HG03159 (cell line): ENCODE measurements around the gene FAM168A.
A peak's percentile ranks its signal among the peaks of the same experiment; 100 is the strongest.

Source experiments
- ATAC-seq: cut with Tn5 transposase; IDR thresholded peaks from one replicate; pipeline ENCODE4 v1.9.1; 2021; ENCODE audit warnings: mild to moderate bottlenecking, moderate library complexity; ENCODE audit not compliant: unreplicated experiment

FAM168A gene

DNA sequence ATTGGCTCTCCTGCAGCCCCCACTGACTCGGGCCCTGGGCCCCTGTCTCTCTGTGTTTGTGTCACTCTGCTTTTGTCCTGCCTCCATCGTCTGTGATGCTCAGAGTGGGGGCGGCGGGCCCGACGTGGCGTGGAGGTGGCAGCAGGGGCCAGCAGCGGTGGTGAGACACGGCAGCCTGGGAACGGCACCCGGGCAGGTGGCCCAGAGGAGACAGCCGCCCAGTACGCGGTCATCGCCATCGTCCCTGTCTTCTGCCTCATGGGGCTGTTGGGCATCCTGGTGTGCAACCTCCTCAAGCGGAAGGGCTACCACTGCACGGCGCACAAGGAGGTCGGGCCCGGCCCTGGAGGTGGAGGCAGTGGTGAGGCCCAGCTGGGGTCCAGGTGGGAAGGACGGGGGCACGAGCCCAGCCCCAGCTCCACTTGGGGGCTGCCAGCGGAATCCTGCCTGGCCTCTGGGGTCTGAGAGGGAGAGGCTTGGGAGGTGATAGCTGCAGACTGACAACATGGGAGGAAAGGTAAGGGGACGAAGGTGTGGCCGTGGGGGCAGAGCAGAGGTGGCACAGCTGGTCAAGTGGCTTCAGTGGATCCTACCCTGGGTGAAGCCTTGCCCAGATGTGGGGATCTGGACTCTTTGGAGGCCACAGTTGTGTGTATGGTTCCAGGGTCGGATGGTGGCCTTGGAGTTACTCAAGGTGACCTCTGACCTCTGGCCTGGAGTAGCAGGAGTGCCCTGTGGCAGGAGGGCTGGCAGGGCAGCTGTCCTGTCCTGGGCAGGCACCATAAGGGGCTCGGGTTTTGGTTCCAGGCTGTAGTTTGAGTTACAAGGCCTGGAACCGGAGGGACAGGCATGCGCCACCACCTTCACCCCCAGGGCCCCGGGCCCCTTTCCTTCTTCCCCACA is 205.6 kb downstream of the FAM168A start:
- ATAC-seq: no peak

DNA sequence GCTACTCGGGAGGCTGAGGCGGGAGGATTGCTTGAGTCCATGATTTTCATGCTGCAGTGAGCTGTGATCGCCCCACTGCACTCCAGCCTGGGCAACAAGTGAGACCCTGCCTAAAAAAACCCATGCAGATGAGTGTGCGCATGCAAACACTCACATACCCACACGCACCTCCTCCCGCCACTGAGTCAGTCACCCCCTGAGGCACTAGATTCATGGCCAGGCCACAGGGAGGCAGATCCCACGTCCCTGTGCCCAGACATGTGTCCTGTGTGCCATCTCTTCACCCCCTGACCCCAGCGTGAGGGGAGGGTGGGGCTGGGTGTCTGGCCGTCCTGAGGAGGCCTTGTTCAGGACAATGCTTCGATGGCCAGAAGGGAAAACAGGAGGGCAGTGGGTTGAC is 206.2 kb downstream of the FAM168A start:
- ATAC-seq: no peak

DNA sequence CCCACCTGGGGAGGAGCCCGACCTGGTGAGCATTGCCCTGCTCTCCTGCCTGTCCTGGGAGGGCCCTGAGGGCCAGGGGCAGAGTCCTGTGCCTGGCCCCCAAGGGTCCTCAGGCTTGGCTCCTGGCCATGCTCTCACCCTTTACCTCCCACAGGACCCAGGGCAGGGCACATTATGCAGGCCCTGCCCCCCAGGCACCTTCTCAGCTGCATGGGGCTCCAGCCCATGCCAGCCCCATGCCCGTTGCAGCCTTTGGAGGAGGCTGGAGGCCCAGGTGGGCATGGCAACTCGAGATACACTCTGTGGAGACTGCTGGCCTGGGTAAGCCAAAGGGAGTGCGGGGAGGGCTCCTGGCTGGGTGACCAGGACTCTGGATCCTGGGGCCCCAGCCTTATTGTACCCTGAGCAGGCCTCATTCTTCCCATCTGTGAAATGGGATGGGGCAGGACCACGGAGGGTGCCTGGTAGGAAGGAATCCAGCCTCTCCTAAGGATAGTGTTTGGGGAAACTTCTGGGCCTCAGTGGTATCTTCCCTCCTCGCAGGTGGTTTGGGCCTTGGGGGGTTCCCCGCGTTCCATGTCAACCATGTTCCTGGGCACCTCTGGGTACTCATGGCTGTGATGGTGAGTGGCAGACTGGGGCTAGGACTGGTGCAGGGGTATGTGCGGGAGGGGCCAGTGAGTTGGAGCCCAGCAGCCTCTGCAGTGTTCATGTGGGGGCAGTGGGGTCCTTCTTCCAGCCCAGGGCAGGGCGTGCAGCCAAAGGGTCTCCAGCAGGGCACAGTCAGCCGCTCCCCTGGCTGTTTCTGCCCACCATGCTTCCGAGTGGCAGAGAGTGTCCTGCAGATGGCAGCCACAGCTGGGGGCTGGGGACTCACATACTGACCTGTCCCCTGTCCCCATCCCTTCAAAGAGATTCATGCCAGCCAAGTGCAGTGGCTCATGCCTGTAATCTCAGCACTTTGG is 207.0 kb downstream of the FAM168A start:
- no peak for ATAC-seq

DNA sequence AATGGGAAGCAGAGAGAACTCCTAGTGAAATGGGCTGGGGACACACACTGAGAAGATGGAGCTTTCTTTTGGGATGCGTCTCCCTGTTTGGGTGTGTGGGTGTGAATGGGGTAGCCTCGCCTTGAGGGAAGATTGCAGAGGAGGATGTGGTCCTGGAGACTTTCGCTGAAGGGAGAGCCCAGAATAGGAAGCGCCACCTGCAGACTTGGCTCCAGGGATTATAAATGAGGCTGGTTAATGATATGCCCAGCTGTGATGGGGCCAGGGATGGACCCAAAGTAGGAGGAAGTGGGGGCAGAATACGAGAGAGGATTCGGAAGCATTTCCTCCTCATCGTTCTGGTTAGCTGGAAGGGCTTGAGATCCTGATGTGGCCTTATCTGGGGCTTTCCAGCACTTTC is 208.0 kb downstream of the FAM168A start:
- no peak for ATAC-seq

DNA sequence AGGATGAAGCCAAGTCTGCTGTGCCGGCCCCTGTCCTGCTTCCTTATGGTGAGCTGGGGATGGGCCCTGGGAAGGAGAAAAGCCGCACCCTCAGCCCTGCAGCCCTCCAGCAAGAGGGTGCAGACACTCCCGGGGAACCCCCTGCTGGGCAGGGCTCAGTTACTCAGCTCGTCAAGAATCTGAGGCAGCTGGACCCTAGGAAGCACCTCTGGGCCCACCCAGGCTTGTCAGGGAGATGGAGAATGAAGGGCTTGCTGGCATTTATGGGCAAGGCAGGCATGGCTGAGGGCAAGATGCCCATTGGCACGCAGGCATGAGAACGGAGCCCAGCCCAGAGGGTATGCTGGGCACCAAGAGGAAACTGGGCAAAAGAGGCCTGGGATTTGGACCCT is 208.8 kb downstream of the FAM168A start:
- ATAC-seq: no peak

DNA sequence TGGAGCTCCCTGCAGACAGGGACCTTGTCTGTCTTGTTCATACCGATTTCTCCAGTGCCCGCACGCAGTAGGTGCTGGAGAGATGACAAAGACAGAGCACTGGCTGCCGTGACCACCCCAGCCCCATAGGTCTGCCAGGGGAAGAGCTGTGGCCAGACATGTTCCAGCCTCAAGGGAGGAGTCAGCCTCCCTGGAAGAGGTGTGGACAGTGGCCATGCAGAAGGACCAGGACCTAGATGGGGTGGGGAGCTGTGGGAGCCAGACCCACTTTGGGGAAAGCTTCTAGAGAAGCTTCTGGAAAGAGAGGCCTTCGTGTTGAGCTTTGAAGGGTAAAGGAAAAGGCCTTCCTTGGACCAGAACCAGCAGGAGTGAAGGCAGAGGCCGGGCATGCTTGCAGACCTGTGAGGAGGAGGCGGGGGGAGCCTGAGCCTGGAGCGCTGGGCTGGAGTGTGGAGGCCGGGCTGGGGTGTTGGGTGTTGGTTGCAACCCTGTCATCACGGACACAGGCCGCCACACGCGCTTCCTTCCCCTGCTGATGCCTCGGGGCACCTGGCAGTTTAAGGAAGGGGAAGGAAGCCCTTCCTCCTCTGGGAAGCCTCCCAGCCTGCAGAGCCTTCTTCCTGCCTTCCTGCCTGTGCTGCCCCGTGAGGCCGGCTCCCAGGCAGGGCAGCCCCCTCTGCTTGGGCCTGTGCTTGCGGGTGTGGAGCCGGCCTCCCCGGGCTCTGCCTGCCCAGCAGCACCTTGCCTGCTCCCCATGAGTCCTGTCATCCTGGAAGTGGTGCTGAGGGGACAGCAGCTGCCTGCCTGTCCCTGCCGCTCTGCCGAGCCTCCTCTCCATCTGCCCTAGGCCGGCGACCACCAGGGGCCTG is 209.4 kb downstream of the FAM168A start:
- no peak for ATAC-seq

DNA sequence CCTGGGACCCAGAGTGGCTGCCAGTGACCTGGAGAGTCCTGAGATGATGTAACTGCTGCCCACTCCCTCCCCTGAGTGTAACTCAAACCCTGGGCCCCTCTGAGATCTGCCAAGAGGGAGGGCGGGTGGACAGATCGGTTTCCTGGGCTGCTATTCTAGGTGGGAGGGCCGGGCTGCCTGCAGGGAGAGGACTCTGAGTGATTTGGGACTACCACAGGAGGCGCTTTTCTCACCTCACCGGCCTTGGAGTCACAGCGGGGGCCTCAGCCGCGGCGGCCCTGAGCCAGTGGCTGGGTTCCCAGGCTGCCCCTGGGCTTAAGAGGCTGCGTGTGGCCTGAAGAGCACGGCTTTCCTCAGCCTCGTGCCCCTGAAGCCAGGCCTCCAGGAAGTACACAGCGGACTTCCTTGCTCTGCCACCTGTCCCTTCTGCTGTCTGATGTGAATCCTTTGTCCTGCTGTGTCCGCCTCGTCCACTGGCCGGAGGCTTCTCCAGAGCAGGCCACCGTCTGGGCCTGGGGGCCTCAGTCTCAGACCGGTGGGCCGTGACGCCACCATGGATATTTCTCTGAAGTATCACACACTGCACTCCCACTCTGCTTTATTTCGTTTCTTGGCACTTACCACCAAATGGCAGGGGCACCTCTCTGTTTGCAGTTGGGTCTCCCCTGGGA is 210.2 kb downstream of the FAM168A start:
- no peak for ATAC-seq

DNA sequence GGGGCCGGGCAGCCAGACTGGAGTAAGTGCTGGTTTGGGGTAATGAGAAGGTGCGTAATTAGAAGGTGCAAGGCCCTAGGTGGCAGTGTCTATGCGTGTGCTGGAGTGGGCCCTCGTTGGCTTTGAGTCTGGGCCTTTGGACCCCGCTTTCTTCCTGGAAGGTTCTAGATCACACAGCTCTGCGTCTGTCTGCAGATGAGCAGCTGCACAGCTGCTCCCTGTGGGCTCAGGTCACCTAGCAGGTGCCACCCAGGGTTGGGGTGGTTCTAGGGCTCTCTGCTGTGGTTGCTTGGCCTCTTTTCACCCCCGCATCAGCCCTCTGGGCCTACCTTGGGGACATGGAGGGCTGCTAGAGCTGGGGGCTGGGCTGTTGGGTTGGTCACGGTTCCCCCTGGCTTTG is 211.4 kb downstream of the FAM168A start:
- ATAC-seq: no peak

DNA sequence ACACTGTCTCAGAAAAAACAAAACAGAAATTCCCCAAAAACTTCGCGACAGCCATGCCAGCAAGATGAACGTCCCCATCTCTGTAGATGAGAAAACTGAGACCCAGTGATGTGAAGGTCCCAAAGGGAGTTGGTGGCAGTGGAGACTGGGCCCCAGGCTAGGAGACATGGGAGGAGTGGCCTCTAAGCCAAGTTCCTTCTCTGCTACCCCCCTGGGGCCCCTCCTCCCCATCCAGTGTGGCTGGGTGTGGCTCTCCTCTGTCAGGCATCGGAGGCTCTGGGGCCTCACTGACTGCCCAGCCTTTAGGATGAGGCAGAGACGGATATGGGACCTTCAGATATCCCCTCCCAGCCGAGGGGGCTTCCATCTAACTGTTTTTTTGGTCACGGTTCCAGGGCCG is 211.9 kb downstream of the FAM168A start:
- ATAC-seq: no peak

DNA sequence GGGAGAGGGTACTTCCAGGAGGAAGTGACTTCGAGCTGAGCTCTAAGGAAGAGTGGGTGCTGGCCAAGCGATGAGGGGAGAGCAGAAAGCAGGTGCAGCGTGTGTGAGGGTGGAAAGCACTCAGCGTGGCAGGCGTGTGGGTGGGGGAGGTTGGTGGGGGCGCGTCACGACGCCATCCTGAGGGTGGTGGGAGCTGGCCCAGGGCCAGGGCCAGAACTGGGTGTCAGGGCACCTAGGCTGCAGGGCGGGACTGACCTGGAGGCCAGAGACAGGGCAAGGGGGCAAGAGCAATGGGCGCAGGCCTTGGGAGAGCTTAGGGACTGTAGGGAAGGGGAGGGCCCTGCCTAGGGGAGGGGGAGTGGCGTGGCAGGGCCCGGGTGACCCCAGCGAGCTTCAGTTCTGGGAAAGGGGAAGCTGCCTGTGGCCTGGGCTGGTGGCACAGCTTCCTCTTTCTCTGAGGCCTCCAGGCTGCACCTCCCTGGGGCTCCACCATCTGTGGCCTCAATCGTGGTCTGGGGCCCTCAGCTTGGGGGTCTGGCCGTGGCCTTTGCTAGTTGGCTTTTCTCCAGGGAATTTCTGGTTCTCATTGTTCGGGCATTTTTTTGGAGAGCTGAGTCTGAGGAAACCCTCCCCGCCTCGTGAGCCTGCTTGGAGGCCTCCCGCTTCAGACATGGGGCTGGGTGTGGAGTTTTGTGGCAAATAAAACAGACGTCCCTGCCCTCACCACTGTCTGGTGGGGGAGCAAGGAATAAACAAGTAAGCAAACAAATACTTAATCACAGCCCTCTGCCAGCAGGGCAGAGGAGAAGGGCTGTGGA is 212.8 kb downstream of the FAM168A start:
- ATAC-seq: peak; percentile 47

DNA sequence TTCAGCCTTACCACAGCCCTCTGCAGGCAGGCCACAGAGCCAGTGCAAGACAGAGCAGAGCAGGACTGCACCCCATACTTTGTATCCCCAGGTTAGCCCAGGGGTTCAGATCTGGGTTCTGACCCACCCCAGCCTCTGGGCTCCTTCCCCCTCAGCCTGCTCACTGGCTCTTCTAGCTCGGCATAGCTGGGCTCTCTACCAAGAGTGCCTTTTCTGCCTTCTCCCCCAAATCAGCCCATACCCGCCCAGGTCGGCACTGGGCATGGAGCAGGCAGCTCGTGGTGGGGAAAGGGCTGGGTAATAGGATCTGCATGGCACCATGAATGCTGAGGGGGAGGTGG is 213.4 kb downstream of the FAM168A start:
- ATAC-seq: no peak

DNA sequence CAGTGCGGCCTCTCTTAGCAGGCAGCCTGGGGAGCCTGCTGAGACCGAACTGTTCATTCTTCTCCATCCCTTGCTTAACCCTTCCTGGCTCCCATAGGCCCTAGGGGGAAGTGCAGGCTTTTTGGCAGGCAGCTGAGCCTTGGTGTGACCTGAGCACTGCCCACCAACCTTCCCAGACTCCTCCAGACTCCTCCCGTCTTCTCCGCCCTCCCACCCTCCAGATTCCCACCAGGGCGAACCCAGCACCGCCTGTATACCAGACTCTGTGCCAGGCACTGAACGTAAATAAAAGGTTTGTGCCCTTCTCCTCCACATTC is 213.8 kb downstream of the FAM168A start:
- no peak for ATAC-seq

DNA sequence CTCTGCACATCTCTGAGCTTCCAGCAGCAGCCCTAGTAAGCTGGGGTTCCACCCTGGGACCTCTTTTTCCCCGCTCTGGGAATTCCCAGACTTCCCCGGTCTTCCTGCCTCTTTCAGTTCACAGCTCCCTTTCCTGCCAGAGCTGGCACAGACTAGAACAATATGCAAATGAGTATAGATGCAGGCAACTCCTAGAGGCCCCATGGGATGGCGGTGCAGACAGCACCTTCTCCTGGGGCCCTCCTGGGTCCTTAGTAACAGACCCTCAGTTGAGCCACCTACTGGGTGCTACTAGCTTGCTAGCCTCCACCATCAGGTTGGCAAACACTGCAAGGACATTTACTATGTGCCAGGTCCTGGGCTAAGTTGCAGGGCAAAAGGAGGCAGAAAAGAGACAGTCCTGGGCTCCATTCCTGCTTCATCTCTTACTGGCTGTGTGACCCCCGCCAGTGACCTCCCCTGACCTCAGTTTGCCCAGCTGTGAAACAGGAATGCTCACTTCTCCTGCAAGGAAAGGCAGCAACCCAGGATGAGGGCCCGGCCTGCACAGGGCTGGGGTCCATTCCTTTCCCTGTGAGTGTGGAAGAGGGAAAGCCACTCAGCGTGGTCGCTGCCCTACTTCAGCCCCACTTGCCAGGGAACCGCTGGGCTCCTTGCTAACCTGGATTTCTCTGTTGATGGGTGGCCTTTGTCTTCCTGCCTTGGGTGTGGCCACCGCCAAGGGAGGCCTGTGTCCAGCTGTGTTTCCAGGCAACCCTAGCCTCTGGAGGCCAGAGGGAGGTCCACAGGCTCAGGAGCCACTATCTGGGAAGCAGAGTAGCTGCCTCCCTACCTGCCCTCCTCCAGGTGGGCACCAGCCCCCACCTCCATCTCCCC is 214.4 kb downstream of the FAM168A start:
- no peak for ATAC-seq

DNA sequence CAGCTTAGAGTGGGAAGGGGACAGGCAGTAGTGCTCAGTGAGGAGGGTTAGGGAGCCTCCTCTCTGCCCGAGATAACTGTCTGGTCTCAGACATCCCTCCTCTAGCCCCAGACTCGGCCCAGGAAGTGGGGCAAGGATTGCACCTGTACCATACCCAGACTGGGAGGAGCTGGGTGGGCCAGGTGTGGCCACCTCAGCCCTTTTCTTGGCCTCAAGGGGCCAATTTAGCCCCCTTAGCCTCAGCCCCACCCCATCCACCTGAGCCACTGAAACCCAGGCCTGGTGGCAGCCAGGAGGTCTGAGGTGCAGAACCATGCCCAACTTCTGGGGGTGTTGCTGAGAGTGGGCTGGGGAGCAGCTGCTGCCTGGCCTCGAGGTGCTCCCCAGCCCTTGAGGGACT is 215.2 kb downstream of the FAM168A start:
- no peak for ATAC-seq

DNA sequence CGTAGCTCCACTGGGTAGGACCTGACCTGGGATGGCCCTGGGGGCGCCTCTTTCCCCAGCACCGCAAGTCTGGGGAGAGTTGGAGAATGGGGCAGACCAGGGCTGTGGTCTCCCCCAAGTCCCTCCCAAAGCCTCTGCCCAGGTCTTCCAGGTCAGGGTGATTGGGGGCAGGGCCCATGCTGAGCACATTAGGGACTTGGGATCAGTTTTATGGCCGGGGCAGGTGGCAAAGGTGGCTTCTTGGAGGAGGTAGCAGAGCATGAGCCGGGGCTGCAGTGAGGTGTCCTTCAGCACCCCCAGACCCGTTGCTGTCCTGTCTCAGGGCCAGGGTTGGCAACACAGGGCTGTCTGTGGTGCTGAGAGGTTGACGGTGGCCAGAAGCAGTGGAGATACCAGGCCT is 215.7 kb downstream of the FAM168A start:
- no peak for ATAC-seq

DNA sequence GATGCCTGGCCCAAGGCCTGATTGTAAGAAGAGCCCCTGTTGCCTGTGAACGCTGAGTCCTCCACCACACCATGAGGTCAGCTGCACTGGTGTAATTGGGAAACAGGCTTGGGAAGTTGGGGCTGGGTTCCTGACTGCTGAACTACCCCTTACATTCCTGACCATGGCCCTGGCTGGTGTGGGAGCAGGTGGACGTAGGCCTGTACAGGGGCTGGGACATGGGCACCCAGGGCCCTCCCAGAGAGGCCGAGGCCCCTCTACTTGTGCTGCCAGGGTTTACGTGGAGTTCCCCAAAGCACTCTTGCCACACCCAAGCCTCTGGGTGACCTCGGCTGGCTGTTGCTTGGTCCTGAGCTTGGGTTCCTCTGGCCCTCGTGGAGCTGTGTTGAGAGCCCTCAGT is 216.3 kb downstream of the FAM168A start:
- ATAC-seq: no peak

DNA sequence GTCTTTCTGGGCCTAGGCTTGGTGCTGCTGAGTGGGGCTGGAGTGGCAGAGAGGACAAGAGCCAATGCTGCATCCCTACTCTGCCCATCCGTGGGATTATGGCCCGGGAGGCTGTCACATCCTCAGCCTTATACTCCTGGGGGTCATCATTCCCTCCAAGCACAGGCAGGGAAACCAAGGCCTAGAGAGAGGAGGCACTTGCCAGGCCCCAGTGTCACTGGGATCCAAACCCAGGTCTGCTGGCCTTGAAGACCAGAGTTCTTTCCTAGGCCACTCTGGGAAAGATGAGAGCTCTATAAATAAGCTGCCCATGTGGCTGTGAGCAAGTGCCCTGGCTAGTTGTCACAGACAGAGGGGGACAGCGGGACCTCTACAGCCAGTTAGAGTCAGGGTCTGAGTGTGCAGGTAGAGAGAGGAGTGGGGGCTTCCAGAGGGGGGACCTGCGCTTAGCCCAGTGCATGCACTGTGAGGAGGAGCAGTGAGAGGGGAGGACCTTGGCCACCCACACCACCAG is 217.0 kb downstream of the FAM168A start:
- ATAC-seq: no peak

DNA sequence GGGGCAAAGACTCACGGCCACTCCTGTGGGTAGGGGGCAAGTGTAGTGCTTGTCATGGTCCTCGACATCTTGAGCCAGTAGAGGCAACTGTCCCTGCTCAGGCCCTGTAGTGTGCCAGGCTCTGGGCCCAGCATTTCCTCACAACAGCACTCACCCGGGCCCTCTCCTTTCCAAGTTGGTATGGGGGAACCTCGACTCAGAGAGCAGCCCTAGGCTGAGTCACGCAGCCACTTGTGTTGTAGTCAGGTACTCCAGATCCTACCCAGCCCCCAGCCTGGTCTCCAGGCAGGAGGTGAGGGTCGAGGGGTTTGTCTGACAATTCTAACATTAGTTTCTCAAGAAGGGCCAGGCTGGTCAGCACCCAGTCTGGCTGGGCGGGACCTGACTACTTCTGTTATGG is 217.6 kb downstream of the FAM168A start:
- no peak for ATAC-seq
